NCI-H146 treated with DMSO at 0.1 percent for 48 hours (cell line): ENCODE results near the gene FARSB.

ENCODE experiments used
- DNase-seq: peaks from one replicate; lab custom pipeline; 2025; ENCODE audit not compliant: unreplicated experiment; lab: John Stamatoyannopoulos, UW

The FARSB gene

GRCh38 chr2:222561817-222562645 lies 93.9 kb downstream of the FARSB start:
- DNase-seq: peak; percentile 19

GRCh38 chr2:222561151-222561550 lies 94.7 kb downstream of the FARSB start:
- DNase-seq: no peak

- no peak for DNase-seq
Measured at GRCh38 chr2:222554517-222554916, 101.4 kb downstream of the FARSB start.

GRCh38 chr2:222548992-222549391 lies 106.9 kb downstream of the FARSB start:
- no peak for DNase-seq

GRCh38 chr2:222547083-222547482 lies 108.8 kb downstream of the FARSB start:
- DNase-seq: no peak

GRCh38 chr2:222545823-222546795 lies 109.8 kb downstream of the FARSB start:
- no peak for DNase-seq

- DNase-seq: no peak
Measured at GRCh38 chr2:222544661-222545060, 111.2 kb downstream of the FARSB start.

GRCh38 chr2:222538535-222538934 lies 117.4 kb downstream of the FARSB start:
- DNase-seq: no peak

GRCh38 chr2:222535477-222535876 lies 120.4 kb downstream of the FARSB start:
- DNase-seq: no peak

GRCh38 chr2:222532315-222532714 lies 123.6 kb downstream of the FARSB start:
- DNase-seq: no peak

GRCh38 chr2:222526480-222527277 lies 129.2 kb downstream of the FARSB start:
- no peak for DNase-seq

GRCh38 chr2:222525811-222526210 lies 130.1 kb downstream of the FARSB start:
- no peak for DNase-seq

- no peak for DNase-seq
Measured at GRCh38 chr2:222523783-222524544, 131.9 kb downstream of the FARSB start.

- DNase-seq: no peak
Measured at GRCh38 chr2:222522082-222522481, 133.8 kb downstream of the FARSB start.

- no peak for DNase-seq
Measured at GRCh38 chr2:222521099-222521498, 134.8 kb downstream of the FARSB start.
